ENCODE data around the gene RPS5.

RPS5 gene

GRCh38 chr19:58385313-58385890, 1.7 kb upstream of the RPS5 start:
- no peak for DNase-seq (ENCODE audit: insufficient read length, low spot score)
- no peak for FAIRE-seq
- TF ChIP-seq POLR2A (IDR thresholded peaks at IDR 0.05; ENCODE audit: low read depth, low read length), result no peak

GRCh38 chr19:58385891-58386575, 1.0 kb upstream of the RPS5 start:
- DNase-seq (ENCODE audit: insufficient read length, low spot score) (no peak), FAIRE-seq (no peak)
- TF ChIP-seq POLR2A (IDR thresholded peaks at IDR 0.05; ENCODE audit: low read depth, low read length), result no peak

- DNase-seq (ENCODE audit: insufficient read length, low spot score), result no peak
- no peak for TF ChIP-seq POLR2A (IDR thresholded peaks at IDR 0.05; ENCODE audit: low read depth, low read length)
- no peak for FAIRE-seq
These were observed 487 bp downstream of the RPS5 start for GRCh38 chr19:58387338-58388174.

DNA sequence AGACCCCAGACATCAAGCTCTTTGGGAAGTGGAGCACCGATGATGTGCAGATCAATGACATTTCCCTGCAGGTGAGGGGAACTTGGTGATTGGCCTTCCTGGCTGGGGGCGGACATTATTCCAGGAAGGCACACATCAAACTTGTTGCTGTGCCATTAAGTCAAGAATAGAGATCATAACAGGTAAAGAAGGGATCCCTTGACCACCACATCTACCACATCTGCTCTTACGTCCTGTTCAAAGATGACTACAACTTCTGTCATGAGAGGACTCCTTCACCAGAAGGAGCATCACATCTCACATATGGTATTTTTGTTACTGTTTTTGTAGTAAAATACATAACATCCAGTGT, 1.1 kb downstream of the RPS5 start:
- no peak for TF ChIP-seq POLR2A (IDR thresholded peaks at IDR 0.05; ENCODE audit: low read depth, low read length)
- FAIRE-seq (no peak), DNase-seq (ENCODE audit: insufficient read length, low spot score) (no peak)

- FAIRE-seq (no peak), DNase-seq (ENCODE audit: insufficient read length, low spot score) (no peak)
- TF ChIP-seq POLR2A (IDR thresholded peaks at IDR 0.05; ENCODE audit: low read depth, low read length), result no peak
These were observed 6.1 kb downstream of the RPS5 start for GRCh38 chr19:58392945-58393724.

DNA sequence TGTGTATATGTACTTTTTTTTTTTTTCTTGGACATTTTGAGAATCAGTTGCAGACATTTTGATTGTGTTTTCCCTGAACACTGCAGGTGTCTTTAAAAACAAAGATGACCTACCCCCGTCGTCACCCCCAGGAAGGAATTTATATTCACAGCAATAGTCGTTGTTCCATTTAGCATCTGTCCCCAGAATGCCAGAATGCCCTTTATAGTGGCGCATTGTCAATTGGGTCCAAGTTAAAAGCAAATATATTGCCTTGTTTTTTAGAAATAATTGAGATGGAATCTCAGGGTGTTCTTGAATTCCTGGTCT, 6.6 kb downstream of the RPS5 start:
- no peak for DNase-seq (ENCODE audit: insufficient read length, low spot score)
- FAIRE-seq, result no peak
- TF ChIP-seq POLR2A (IDR thresholded peaks at IDR 0.05; ENCODE audit: low read depth, low read length), result no peak

- FAIRE-seq, result no peak
- TF ChIP-seq POLR2A (IDR thresholded peaks at IDR 0.05; ENCODE audit: low read depth, low read length), result no peak
- DNase-seq (ENCODE audit: insufficient read length, low spot score), result no peak
These were observed 7.8 kb downstream of the RPS5 start for GRCh38 chr19:58394821-58395219.

DNA sequence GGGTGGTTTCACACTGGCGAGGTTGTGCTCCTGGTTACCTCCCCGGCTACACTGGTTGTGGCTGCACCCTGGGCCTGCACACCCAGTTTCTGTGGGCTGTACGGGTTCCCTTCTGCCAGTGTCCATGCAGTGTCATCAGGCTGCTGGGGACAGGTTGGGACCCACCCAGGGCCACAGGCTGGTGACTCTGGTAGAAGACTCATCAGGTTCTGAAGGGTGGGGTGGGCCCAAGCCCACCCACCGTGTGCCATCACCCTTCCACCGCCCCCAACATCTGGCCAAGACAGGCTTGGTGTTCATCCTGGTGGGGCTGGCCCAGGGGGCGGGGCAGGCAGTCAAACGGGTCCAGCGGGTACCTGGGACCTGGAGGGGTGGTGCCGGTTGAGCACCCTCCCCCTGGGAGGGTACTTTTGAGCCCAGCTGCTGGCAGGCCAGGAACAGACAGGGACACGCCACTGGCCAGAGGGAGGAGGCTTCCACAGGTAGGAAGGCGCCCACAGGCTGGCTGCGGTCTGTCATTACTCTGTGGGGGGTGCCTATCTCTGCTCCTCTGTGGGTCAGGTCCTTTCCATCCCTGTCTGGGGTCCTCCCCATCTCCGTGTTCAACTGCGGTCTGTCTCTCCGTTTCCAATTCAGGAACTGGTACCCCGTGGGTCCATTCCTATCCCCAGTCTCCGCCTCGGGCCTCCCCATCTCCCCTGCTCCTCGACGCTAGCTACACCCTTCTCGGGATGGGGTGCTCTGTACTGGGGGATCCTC, 8.3 kb downstream of the RPS5 start, which contains the start of gene RNF225:
Gene RNF225 (plus strand): TSS at position 437 of the 759 bp plus-strand sequence. CDS start 434 bp downstream, outside the sequence.
- no peak for TF ChIP-seq POLR2A (IDR thresholded peaks at IDR 0.05; ENCODE audit: low read depth, low read length)
- FAIRE-seq, result no peak
- DNase-seq (ENCODE audit: insufficient read length, low spot score), result no peak

- DNase-seq (ENCODE audit: insufficient read length, low spot score), result no peak
- TF ChIP-seq POLR2A (IDR thresholded peaks at IDR 0.05; ENCODE audit: low read depth, low read length), result no peak
- FAIRE-seq, result no peak
These were observed 9.0 kb downstream of the RPS5 start for GRCh38 chr19:58395979-58396627.

- FAIRE-seq (no peak), DNase-seq (ENCODE audit: insufficient read length, low spot score) (no peak)
- no peak for TF ChIP-seq POLR2A (IDR thresholded peaks at IDR 0.05; ENCODE audit: low read depth, low read length)
These were observed 9.8 kb downstream of the RPS5 start for GRCh38 chr19:58396691-58397532.

DNA sequence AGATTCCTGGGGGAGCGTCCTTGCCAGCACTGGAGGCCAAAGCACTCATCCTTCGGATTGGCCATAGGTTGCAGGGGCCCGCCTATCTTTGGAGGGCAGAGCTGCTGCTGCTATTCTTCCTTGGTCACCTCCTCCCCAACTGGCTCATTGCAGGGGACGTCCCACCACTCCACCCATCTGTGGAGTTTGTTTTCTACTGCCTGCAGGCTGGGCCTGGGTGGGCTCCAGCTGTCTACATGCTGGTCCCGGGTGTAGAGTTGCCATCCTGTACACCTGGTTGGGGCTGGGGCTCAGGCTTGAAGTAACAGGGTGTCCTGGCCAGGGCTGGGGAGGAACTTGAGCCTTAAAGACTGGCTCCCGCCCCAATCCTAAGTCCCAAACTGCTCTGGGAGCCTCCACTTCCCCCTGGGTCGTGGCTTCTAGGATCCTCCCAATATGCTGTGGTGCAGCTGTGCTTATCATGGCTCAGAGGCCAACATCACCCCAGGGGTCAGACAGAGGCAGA, 10.5 kb downstream of the RPS5 start:
- no peak for DNase-seq (ENCODE audit: insufficient read length, low spot score)
- FAIRE-seq, result no peak
- TF ChIP-seq POLR2A (IDR thresholded peaks at IDR 0.05; ENCODE audit: low read depth, low read length), result no peak

DNA sequence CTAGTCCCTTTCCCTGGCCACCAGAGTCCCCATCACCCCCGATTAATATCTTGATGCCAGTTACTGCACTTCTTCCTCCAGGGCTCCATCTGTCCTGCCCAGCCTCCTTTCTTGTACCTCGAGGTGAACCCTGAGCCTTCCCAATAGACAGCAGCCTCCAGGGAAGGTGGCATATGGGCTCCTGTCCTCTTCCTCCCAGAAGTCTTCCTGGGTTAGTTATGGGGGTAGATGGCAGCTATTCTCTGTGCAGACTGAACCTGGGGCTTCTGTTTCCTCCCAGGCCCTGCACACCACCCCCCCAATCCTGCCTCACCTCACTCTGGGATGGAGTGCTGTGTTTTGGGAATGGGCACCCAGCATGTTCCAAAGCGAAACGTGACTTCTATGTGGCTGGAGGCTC, 11.0 kb downstream of the RPS5 start:
- FAIRE-seq (no peak), DNase-seq (ENCODE audit: insufficient read length, low spot score) (no peak)
- no peak for TF ChIP-seq POLR2A (IDR thresholded peaks at IDR 0.05; ENCODE audit: low read depth, low read length)

All from H54 (cell line).